Erythroblast (primary cell): ENCODE results near the gene B3GLCT.

Experiments used
- GATA1 ChIP-seq: IDR thresholded peaks from 2 replicates; pipeline ENCODE4 v1.6.1; 2011; ENCODE audit warnings: low read depth, mild to moderate bottlenecking, control low read depth, low read length, moderate library complexity
- POLR2A ChIP-seq: IDR thresholded peaks from 2 replicates; pipeline ENCODE4 v1.6.1; 2011; ENCODE audit warnings: mild to moderate bottlenecking, low read length

DNA sequence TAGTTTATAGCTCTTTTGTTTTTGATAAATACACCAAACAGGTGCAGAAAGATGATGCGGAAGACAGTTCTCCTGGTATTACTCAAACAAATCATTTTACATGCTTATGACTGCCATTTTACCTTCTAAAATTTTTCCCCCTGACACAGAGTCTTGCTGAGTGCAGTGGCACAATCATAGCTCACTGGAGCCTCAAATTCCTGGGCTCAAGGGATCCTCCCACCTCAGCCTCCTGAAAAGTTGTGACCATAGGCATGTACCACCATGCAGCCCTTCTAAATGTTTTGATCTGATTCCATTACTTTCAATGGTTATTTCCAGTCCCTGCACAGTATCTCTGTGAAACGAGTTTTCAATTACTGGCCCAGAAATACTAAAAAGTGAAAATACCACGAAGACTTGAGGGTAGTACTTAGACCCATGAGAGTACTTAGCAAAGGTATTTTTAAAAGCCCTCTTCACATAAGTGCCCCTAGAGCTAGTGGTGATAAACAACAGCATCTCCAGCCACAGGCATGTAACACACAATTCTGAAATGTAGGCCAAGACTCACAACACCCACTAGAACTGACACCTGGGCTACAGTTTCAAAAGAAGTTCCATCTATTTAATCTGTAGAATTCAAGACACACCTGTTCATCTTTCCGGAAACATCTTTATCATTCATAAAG is 49.3 kb upstream of the B3GLCT start:
- TF ChIP-seq POLR2A (no peak), GATA1 (no peak)
